T-cell (primary cell): ENCODE results near the gene PTPN21. TPM values are rescaled to one million over a fixed set of nuclear protein-coding genes. Genes with fewer than 3 reads are reported as not detected.

Experiments
- ATAC-seq, 4 experiments: fragments of 200-7000 bp in 3 of 4; fragments of 150-1000 bp in 1 of 4; cut with Tn5 transposase; replicated peaks in 1 of 4; 1 replicate in 3 of 4; 2 replicates in 1 of 4; pipeline ENCODE4 v1.10.0; 2021; ENCODE audit warnings: moderate library complexity in 3 of 4, mild to moderate bottlenecking in 2 of 4, moderate number of reproducible peaks in 1 of 4
- CTCF ChIA-PET, 2 donors: fragments of 300-600 bp; sonication (Branson Sonifier 250); formaldehyde crosslinking; loops; one replicate each; lab custom pipeline; 2022; ENCODE audit warnings: antibody characterized with exemption in 2 of 2; lab: Charles Lee
- POLR2A ChIA-PET, 2 donors: fragments of 300-600 bp; sonication (Branson Sonifier 250); formaldehyde crosslinking; loops; one replicate each; lab custom pipeline; 2022; ENCODE audit warnings: antibody characterized with exemption in 2 of 2; lab: Charles Lee
- DNase-seq, 35 experiments: peaks; one replicate each; pipeline versions ENCODE4 v3.0.0 to v3.0.0-alpha.2; 2013 to 2023
- H3K27ac ChIP-seq: one replicate; pipeline ENCODE4 v1.5.1; 2013; ENCODE audit warnings: low read length
- H3K27me3 ChIP-seq, 2 experiments: replicated peaks in 1 of 2; 1 replicate in 1 of 2; 2 replicates in 1 of 2; pipeline versions ENCODE4 v1.6.1 to v1.7.0; 2013; ENCODE audit warnings: low read length in 1 of 2, mixed read lengths in 1 of 2; ENCODE audit not compliant: control insufficient read depth in 2 of 2, insufficient read depth in 2 of 2; ENCODE audit errors: extremely low read depth in 1 of 2
- H3K36me3 ChIP-seq, 2 donors: 1 replicate in 1 of 2; 2 replicates in 1 of 2; pipeline versions ENCODE4 v1.6.1 to v1.7.0; 2013; ENCODE audit warnings: low read length in 1 of 2; ENCODE audit not compliant: control insufficient read depth in 2 of 2, insufficient read depth in 1 of 2; ENCODE audit errors: extremely low read depth in 1 of 2
- H3K4me1 ChIP-seq, 2 experiments: 1 replicate in 1 of 2; 2 replicates in 1 of 2; pipeline versions ENCODE4 v1.6.1 to v1.7.0; 2013; ENCODE audit warnings: low read length in 2 of 2, mixed read lengths in 1 of 2; ENCODE audit not compliant: insufficient read depth in 2 of 2, control insufficient read depth in 1 of 2; ENCODE audit errors: extremely low read depth in 1 of 2
- H3K4me3 ChIP-seq, 2 donors: 1 replicate in 1 of 2; 2 replicates in 1 of 2; pipeline versions ENCODE4 v1.5.1 to v1.7.0; 2013; ENCODE audit warnings: mild to moderate bottlenecking in 2 of 2, low read length in 1 of 2, moderate library complexity in 1 of 2; ENCODE audit not compliant: control insufficient read depth in 1 of 2; ENCODE audit errors: extremely low read depth in 1 of 2
- H3K9me3 ChIP-seq: 2 replicates; pipeline ENCODE4 v1.7.0; 2013
- H3K27ac Mint-ChIP-seq, 2 donors: one replicate each; pipeline ENCODE4 v1.8.0; 2020 to 2021; ENCODE audit warnings: mild to moderate bottlenecking in 2 of 2, mixed read lengths in 2 of 2
- H3K27me3 Mint-ChIP-seq, 2 donors: one replicate each; pipeline ENCODE4 v1.8.0; 2021 to 2022; ENCODE audit warnings: mixed read lengths in 2 of 2
- H3K36me3 Mint-ChIP-seq: one replicate; pipeline ENCODE4 v1.8.0; 2021; ENCODE audit warnings: mixed read lengths
- H3K4me1 Mint-ChIP-seq, 3 donors: one replicate each; pipeline ENCODE4 v1.8.0; 2020 to 2022; ENCODE audit warnings: mixed read lengths in 3 of 3, mild to moderate bottlenecking in 1 of 3
- H3K4me3 Mint-ChIP-seq, 3 donors: one replicate each; pipeline ENCODE4 v1.8.0; 2020 to 2022; ENCODE audit warnings: mild to moderate bottlenecking in 3 of 3, mixed read lengths in 3 of 3, moderate library complexity in 3 of 3
- H3K9me3 Mint-ChIP-seq, 3 donors: one replicate each; pipeline ENCODE4 v1.8.0; 2020 to 2022; ENCODE audit warnings: mixed read lengths in 3 of 3
- WGBS: methylation state at CpG from one replicate; pipeline ENCODE4 v1.1.5; 2013; ENCODE audit warnings: missing lambda C conversion rate; ENCODE audit not compliant: insufficient coverage; 5-methylcytosine and 5-hydroxymethylcytosine counted together
- total RNA-seq, 35 experiments: library from RNA in 6 of 35; stranded (reverse) in 6 of 35; fragments of 120-200 nt in 1 of 35; gene quantifications; one replicate each; pipeline versions ENCODE4 v1.2.1 to v1.2.4 and lab custom pipeline; 2013 to 2026

The PTPN21 gene
- total RNA-seq, 5 donors from 2014 or later (not counting 1 experiment from before 2014, with no cell fraction given), result 0.07 to 0.60 (median 0.18) TPM; not detected in 2

- 52% methylated on average over 6 of the region's 12 CpGs for WGBS
- CTCF ChIA-PET, result interaction anchor here (1.0 to 1.2 kb wide), 2 partner anchors 12 to 175 kb away, joined by 3 to 4 read pairs; no protein-coding TSS in a partner anchor
- Mint-ChIP-seq H3K27ac (no peak overlapping the region), H3K9me3 (no peaks in the 10 kb centered on the region), H3K36me3 (no peaks in the 10 kb centered on the region), H3K27me3 (peaks cover 7 to 8% of the 10 kb centered on the region in 2 donors), H3K4me3 (no peak overlapping the region), H3K4me1 (peaks cover 3 to 8% (median 4%) of the 10 kb centered on the region in 3 donors)
- Histone ChIP-seq H3K36me3 (no peaks in the 10 kb centered on the region), H3K4me3 (no peak overlapping the region), H3K27ac (no peak overlapping the region), H3K4me1 (peaks cover 0 to 4% of the 10 kb centered on the region in 2 experiments), H3K27me3 (peaks cover 0 to 14% of the 10 kb centered on the region in 2 experiments), H3K9me3 (no peaks in the 10 kb centered on the region)
- DNase-seq (peak in 34 of 35 experiments; percentile 4 to 80 (median 39)), ATAC-seq (peak; percentile 66 to 77 (median 74))
- POLR2A ChIA-PET, result interaction anchor here in 1 of 2 donors (0.6 kb wide), 1 partner anchor 65 kb away, joined by 4 read pairs; no protein-coding TSS in a partner anchor
Measured at GRCh38 chr14:88492272-88493089, 62.3 kb downstream of the PTPN21 start.

GRCh38 chr14:88490168-88490567 is 64.6 kb downstream of the PTPN21 start:
- H3K27me3 ChIP-seq, result peaks cover 0 to 18% of the 10 kb centered on the region in 2 experiments
- ChIA-PET CTCF (no interaction called here), POLR2A (no interaction called here)
- peaks cover 0 to 4% of the 10 kb centered on the region in 2 experiments for H3K4me1 ChIP-seq
- H3K27ac Mint-ChIP-seq, result no peak overlapping the region
- WGBS, result 91% methylated on average over 1 of the region's 6 CpGs
- DNase-seq, result no peak
- no peak overlapping the region for H3K4me3 ChIP-seq
- H3K36me3 ChIP-seq, result no peaks in the 10 kb centered on the region
- ATAC-seq, result no peak
- no peak overlapping the region for H3K4me3 Mint-ChIP-seq
- no peaks in the 10 kb centered on the region for H3K9me3 ChIP-seq
- peaks cover 3 to 8% (median 4%) of the 10 kb centered on the region in 3 donors for H3K4me1 Mint-ChIP-seq
- no peak overlapping the region for H3K27ac ChIP-seq
- no peaks in the 10 kb centered on the region for H3K9me3 Mint-ChIP-seq
- peaks cover 8 to 10% of the 10 kb centered on the region in 2 donors for H3K27me3 Mint-ChIP-seq
- no peaks in the 10 kb centered on the region for H3K36me3 Mint-ChIP-seq

GRCh38 chr14:88488897-88489296 is 65.9 kb downstream of the PTPN21 start:
- Histone ChIP-seq H3K4me3 (no peak overlapping the region), H3K36me3 (no peaks in the 10 kb centered on the region), H3K9me3 (no peaks in the 10 kb centered on the region), H3K4me1 (peaks cover 0 to 4% of the 10 kb centered on the region in 2 experiments), H3K27ac (no peak overlapping the region), H3K27me3 (peaks cover 0 to 15% of the 10 kb centered on the region in 2 experiments)
- Mint-ChIP-seq H3K4me1 (peaks cover 3 to 8% (median 4%) of the 10 kb centered on the region in 3 donors), H3K9me3 (no peaks in the 10 kb centered on the region), H3K36me3 (no peaks in the 10 kb centered on the region), H3K27ac (no peak overlapping the region), H3K27me3 (peaks cover 10 to 11% of the 10 kb centered on the region in 2 donors), H3K4me3 (no peak overlapping the region)
- ChIA-PET POLR2A (no interaction called here), CTCF (no interaction called here)
- no peak for DNase-seq
- no peak for ATAC-seq
- no CpG with 5 or more reads among the region's 6 CpGs for WGBS

GRCh38 chr14:88488081-88488480 is 66.7 kb downstream of the PTPN21 start:
- H3K27me3 Mint-ChIP-seq, result peaks cover 9 to 14% of the 10 kb centered on the region in 2 donors
- H3K27me3 ChIP-seq, result peaks cover 0 to 21% of the 10 kb centered on the region in 2 experiments
- H3K4me3 Mint-ChIP-seq, result no peak overlapping the region
- peaks cover 0 to 4% of the 10 kb centered on the region in 2 experiments for H3K4me1 ChIP-seq
- DNase-seq (no peak), ATAC-seq (no peak)
- H3K4me3 ChIP-seq, result no peak overlapping the region
- no peaks in the 10 kb centered on the region for H3K36me3 Mint-ChIP-seq
- no peaks in the 10 kb centered on the region for H3K36me3 ChIP-seq
- POLR2A ChIA-PET, result no interaction called here
- H3K4me1 Mint-ChIP-seq, result peaks cover 3 to 8% (median 4%) of the 10 kb centered on the region in 3 donors
- CTCF ChIA-PET, result no interaction called here
- no peak overlapping the region for H3K27ac ChIP-seq
- no peaks in the 10 kb centered on the region for H3K9me3 Mint-ChIP-seq
- 100% methylated on average over 5 of the region's 7 CpGs for WGBS
- no peaks in the 10 kb centered on the region for H3K9me3 ChIP-seq
- no peak overlapping the region for H3K27ac Mint-ChIP-seq

GRCh38 chr14:88482524-88482923 is 72.3 kb downstream of the PTPN21 start:
- peaks cover 0 to 4% (median 0%) of the 10 kb centered on the region in 3 donors for H3K4me1 Mint-ChIP-seq
- no peak overlapping the region for H3K4me3 Mint-ChIP-seq
- H3K27me3 Mint-ChIP-seq, result peaks cover 18 to 29% of the 10 kb centered on the region in 2 donors
- CTCF ChIA-PET, result no interaction called here
- no peaks in the 10 kb centered on the region for H3K9me3 Mint-ChIP-seq
- no peak overlapping the region for H3K27ac Mint-ChIP-seq
- Histone ChIP-seq H3K27me3 (peaks cover 0 to 22% of the 10 kb centered on the region in 2 experiments), H3K4me1 (no peaks in the 10 kb centered on the region), H3K36me3 (no peaks in the 10 kb centered on the region), H3K27ac (no peak overlapping the region), H3K9me3 (no peaks in the 10 kb centered on the region), H3K4me3 (no peak overlapping the region)
- ATAC-seq, result no peak
- POLR2A ChIA-PET, result interaction anchor here in 1 of 2 donors (0.5 kb wide), 1 partner anchor 96 kb away, joined by 3 read pairs; no protein-coding TSS in a partner anchor
- DNase-seq, result no peak
- no peaks in the 10 kb centered on the region for H3K36me3 Mint-ChIP-seq
- 75% methylated on average over 2 of the region's 3 CpGs for WGBS

- Histone ChIP-seq H3K36me3 (no peaks in the 10 kb centered on the region), H3K27ac (no peak overlapping the region), H3K4me3 (no peak overlapping the region), H3K9me3 (no peaks in the 10 kb centered on the region), H3K27me3 (peaks cover 0 to 22% of the 10 kb centered on the region in 2 experiments), H3K4me1 (no peaks in the 10 kb centered on the region)
- Mint-ChIP-seq H3K4me3 (no peak overlapping the region), H3K27ac (no peak overlapping the region), H3K9me3 (no peaks in the 10 kb centered on the region), H3K4me1 (peaks cover 0 to 4% (median 0%) of the 10 kb centered on the region in 3 donors), H3K36me3 (no peaks in the 10 kb centered on the region), H3K27me3 (peaks cover 18 to 29% of the 10 kb centered on the region in 2 donors)
- 79% methylated on average over 7 of the region's 7 CpGs for WGBS
- POLR2A ChIA-PET, result no interaction called here
- ATAC-seq (no peak), DNase-seq (no peak)
- CTCF ChIA-PET, result no interaction called here
Measured at GRCh38 chr14:88481794-88482193, 73.0 kb downstream of the PTPN21 start.
